Activated gamma-delta T cell treated with Interleukin-2 at 50 U/mL for 16 hours (primary cell): ENCODE results near the gene CEACAM18.
A peak's percentile ranks its signal among the peaks of the same experiment; 100 is the strongest.
"Not testable (repeated sequence)": the region's sequence is repeated elsewhere in the genome, so short reads cannot be mapped to it uniquely, and the experiment has no call there.

Experiments used
- DNase-seq: peaks from one replicate; pipeline ENCODE4 v3.0.0-alpha.2; 2020

Gene CEACAM18

GRCh38 chr19:51462276-51462675 lies 16.1 kb upstream of the CEACAM18 start:
- no peak for DNase-seq

- no peak for DNase-seq
Observed at GRCh38 chr19:51462681-51463080, 15.7 kb upstream of the CEACAM18 start.

- DNase-seq: not testable (repeated sequence)
Observed at GRCh38 chr19:51463976-51464581, 14.3 kb upstream of the CEACAM18 start.

- DNase-seq: no peak
Observed at GRCh38 chr19:51466723-51467122, 11.6 kb upstream of the CEACAM18 start.

DNA sequence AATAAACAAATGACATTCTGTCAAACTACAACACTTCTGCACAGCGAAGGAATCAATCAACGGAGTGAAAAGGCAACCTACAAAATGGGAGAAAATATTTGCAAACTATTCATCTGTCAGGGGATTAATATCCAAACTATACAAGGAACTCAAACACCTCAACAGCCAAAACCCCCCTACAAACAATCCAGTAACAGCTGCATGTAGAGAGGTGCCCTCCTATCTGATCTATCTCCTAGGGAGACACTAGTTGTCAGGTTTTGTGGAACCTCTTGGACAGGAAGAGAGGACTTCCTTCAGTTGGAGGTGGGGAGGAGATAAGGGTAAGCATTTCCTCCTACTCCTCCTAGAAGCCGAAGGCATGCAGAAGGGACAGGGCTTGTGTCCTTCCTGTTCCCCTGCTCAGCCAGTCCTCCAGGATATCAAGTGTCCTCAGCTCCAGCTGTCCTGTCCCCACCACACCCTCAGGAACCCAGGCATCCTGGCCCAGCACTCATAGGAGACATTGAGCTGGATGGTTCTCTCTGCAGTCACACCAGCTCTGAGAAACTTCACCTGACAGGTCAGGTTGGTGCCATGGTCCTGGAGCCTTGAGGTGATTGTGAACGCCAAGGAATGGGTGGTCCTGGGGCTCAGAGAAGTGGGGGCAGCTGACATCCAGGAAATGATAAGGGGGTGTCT lies 10.3 kb upstream of the CEACAM18 start:
- no peak for DNase-seq

DNA sequence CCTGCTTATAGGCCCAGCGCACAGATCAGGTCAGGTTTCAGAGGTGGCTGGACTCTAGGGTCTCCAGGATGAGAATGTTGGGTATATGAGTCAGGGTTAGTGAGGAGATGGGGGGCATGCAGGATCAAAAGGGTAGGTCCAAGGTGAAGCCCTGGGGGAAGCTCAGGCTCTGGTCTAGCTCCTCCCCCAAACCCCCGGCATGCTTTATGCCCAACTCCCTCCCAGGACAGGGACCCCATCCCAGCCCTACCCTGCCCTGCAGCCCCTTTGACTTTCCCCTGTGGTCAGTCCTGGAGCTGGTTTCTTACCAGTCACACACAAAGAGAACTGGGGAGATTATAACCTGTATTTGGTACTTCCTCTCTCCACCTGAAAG lies 9.8 kb upstream of the CEACAM18 start:
- DNase-seq: no peak

DNA sequence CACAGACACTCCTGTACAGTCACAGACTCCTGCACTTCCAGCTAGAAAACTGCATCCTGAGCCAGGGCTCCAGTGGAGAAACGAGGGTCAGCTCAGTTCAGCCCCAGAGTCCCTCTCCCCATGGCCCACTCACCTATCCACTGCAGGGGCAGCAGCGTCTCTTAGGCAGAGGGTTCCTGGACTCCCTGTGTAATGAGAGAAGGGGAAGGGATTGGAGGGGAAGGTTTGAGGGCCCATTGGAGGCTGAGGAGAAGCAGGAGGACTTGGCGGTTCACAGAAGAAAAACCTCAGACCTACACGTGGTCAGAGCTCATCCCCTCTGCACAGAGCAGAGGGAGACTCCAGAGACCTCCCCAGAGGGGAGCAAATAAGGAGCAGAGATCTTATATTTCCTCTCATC lies 9.2 kb upstream of the CEACAM18 start:
- DNase-seq: no peak

GRCh38 chr19:51469629-51470028 lies 8.7 kb upstream of the CEACAM18 start:
- DNase-seq: no peak

DNA sequence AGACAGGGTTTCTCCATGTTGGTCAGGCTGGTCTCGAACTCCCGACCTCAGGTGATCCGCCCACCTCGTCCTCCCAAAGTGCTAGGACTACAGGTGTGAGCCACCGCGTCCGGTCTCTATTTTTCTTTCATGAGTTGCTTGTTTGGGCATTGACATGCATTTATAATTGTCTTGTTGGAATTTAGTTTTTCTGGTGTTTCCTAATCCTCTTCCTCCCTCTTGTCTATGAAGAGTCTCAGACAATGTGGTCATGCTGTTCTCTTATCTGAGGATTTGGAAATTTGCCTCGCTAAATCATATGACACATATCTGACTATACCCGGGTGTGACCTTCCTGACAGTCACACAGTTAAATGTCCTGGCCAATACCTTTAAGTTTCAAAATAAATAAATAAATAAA lies 7.4 kb upstream of the CEACAM18 start:
- DNase-seq: no peak

GRCh38 chr19:51471527-51471926 lies 6.8 kb upstream of the CEACAM18 start:
- DNase-seq: no peak

GRCh38 chr19:51472607-51473006 lies 5.7 kb upstream of the CEACAM18 start:
- DNase-seq: no peak

DNA sequence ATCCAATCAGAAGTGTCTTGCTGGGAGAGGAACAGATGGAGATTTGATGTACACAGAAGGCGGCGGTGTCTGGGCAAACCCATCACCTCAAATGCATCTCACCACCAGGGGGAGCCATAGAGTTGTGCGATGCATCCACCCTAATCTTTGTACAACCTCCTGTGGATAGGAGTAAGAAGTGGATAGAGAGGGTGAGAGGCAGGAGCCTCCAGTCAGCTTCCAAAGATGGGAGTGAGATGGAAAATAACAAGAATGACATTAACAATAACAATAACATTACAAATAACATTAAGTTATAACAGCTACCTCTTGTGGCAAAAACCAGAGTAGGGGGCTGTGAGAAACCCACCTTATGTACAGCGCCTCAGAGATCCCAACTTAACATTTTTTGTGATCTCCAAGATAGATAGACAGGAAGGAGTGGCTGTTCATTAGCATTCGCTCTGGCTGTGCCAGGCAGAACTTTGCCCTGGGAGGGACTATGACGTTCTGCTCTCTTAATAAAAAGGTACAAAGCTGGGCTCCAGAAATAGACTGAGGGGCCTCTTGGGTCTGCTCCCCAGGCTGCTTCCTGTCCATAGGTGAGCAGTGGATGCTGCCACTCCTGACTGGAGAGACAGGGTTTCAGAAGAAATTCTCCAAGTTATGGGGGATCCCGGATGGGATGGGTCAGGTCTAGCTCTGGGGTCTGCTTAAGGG lies 5.2 kb upstream of the CEACAM18 start:
- DNase-seq: peak; percentile 88

DNA sequence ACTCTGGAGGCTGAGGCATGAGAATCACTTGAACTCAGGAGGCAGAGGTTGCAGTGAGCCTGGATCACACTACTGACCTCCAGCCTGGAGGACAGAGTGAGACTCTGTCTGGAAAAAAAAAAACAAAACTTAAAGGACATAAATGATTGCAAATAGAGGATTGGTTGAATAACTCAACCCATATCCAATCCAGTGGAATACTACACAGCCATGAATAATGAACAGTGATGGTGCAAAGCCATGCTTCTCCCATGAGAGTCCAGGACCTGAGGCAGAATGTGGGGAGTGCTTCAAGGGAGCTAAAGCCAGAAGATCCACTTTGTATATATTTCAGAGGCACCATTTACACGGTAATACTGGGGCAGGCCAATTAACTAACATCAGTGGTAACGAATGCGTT lies 2.2 kb upstream of the CEACAM18 start:
- no peak for DNase-seq

GRCh38 chr19:51477344-51477743 lies 995 bp upstream of the CEACAM18 start:
- DNase-seq: no peak

GRCh38 chr19:51479531-51480331 lies 1.4 kb downstream of the CEACAM18 start:
- no peak for DNase-seq

DNA sequence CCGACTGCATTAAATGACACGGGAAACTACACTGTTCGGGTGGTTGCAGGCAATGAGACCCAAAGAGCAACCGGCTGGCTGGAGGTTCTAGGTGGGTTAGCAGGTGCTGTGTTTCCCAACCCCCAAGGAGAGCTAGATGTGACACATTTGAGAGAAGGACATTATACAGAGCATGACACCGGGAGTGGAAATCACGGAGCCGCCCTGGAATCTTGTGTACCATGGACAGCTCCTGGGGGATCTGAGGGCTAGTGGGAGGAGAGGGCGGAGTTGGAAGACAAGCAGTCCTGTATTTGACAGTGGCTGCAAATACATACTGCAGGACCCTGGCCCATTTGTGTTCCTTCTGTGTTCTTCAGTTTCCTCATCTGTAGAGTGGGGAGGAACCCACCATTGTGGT lies 2.3 kb downstream of the CEACAM18 start:
- no peak for DNase-seq

DNA sequence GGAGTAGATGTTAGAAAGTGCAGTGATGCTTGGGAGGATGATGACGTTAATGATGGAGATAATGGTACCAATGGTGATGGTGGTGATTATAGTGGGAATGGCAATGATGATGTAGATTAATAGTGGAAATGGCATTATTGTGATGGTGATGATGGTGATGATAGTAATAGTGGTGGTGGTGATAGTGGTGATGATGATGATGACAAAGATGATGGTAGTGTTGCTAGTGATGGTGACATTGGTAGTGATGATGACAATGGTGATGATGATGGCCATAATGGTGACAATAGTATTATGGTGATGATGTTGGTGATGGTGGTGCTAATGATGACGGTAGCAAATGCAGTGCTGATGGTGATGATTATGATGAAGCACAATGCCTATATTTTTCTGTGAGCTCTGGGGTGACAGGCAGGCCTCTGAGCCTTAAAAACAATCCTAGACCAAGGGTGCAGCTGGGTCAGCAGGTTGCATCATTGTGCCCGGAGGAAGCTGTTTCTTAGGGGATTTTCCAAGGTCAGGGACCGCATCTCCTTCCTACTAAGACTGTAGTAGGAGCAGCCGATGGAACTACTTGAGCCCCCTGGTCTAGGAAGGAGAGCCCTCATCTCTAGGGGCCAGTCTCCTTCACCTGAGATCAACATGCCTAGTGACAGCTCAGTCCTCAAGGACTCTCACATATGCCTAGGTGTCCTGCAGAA lies 7.8 kb downstream of the CEACAM18 start:
- no peak for DNase-seq

DNA sequence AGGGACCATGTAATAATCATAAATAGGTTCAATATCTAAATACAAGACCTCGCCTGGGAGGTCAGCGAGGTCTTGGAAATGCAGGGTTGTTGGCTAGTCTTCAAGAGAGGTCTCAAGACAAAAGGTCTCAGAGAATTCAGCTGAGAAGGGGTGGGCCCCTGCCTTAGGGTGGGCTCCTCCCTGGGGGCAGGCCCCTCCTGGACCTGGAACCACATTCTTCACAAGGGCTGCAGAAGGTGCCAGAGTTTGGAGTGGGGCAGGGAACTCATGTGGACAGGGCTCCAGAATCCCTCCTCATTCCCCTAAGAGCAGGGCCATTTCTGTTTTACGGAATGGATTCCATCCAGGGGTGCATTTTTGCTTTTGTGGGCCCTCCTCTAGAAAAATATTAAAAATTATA lies 10.2 kb downstream of the CEACAM18 start:
- DNase-seq: no peak

DNA sequence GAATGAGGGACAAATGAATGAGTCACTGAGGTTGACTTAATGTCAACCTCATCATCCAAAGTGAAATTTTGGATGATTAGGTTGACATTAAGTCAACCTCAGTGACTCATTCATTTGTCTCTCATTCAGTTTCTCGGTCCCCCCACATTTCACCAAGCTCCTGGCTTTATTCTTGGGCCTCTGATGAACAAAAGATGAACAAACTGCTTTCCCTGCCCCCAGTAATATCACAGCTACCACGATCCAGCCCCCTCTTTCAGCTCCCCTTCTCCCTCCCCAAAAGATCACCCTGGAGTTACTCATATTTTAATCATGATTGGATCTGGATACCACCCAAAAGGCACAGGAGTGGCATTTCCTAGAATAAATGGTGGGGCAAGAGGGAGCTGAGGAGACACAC lies 10.8 kb downstream of the CEACAM18 start:
- DNase-seq: no peak

DNA sequence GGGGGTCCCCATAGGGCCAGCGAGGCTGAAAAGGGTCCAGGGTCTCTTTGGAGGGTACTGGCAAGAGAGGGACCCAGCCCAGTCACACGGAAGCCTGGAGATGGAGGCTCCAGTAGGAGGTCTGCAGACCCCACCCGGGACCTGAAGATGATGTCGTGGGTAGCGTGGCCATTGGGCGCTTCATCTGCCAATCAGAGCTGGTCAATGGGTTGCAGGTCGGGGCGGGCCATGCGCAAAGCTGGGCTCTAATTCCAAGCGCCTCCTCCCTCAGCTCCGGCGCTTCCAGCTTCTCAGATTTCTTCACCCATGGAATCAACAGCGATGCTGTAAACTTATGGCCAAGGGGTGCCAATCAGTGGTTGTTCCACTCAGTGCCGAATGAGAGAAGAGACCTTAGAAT lies 12.3 kb downstream of the CEACAM18 start:
- no peak for DNase-seq

DNA sequence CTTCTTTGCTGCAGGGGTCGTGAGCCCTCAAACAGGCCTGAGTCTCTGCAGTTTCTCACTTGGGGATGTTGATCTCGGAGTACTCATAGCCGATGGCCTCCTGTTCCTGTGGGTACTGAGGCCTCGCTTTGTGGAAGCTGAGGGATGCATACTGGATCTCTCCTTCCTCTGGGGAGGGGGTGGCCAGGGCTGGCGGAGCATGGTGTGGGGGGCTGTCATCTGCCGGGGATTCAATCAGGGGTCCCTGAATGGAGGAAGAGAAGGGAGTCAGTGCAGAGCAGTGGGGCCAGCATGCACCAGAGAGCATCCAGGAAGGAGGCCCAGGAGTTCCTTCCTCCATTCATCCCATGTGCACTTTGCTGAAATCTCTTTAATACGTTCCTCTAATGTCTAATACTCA lies 13.2 kb downstream of the CEACAM18 start:
- DNase-seq: no peak

GRCh38 chr19:51493776-51494175 lies 15.4 kb downstream of the CEACAM18 start:
- DNase-seq: no peak

DNA sequence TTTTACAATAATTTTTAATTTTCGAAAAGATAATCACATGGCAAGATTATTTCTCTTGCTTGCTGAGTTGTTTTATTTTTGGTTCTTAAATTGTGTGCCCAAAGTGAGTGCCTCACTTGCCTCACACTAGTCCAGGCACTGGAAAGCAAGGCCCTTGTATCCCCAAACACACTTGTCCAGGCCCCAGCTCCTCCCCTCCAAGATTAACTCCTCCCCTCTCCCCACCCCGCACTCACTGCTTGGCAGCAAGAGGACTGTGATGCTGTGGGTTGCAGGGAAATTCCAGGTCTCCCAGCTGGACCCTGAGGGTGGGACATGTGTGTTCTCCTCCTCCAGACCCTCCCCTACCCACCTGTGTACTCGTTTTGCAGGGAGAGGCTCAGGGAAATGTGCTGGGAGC lies 19.3 kb downstream of the CEACAM18 start:
- no peak for DNase-seq
